Astrocyte of the hippocampus (primary cell): ENCODE data around the gene SMPDL3B.

Source experiments
- DNase-seq: peaks from one replicate; pipeline ENCODE4 v3.0.0; 2011; ENCODE audit warnings: low read depth, low spot score

The SMPDL3B gene, protein sequence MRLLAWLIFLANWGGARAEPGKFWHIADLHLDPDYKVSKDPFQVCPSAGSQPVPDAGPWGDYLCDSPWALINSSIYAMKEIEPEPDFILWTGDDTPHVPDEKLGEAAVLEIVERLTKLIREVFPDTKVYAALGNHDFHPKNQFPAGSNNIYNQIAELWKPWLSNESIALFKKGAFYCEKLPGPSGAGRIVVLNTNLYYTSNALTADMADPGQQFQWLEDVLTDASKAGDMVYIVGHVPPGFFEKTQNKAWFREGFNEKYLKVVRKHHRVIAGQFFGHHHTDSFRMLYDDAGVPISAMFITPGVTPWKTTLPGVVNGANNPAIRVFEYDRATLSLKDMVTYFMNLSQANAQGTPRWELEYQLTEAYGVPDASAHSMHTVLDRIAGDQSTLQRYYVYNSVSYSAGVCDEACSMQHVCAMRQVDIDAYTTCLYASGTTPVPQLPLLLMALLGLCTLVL

DNA sequence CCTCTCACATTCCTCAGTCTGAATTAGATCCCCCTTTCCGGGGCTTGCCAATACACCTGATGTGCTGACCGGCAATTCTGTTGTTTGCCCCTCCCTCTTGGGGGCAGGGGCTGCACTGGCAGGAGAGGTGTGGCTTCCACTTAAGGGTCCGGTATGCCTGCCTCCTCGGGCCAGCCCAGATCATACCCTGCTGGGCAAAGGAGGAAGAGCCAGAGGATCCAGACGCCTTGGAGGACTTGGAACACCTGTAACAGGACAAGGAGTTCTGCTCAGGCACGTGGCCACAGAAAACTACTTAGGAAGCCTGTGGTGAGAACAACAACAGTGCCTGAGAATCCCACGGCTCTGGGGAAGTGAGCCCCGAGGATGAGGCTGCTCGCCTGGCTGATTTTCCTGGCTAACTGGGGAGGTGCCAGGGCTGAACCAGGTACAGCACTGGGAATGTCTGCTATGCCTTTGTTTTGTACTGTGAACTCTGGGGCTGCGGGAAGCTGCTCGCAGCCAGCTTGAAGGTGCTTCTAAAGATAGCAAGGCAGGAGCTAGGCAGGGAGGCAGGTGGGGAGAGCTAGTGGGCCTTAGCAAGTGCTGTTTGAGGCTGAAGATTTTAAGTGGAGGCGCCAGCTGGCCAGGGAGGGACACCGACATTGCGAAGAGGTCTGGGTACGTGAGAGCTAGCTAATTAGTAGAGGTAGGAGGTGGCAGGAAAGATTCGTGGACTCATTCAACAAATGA is at the start of gene SMPDL3B:
Gene SMPDL3B (plus strand): TSS at position 183 of the 732 bp plus-strand sequence. CDS start 184 bp downstream, at position 367.
- peak; percentile 50 for DNase-seq

DNA sequence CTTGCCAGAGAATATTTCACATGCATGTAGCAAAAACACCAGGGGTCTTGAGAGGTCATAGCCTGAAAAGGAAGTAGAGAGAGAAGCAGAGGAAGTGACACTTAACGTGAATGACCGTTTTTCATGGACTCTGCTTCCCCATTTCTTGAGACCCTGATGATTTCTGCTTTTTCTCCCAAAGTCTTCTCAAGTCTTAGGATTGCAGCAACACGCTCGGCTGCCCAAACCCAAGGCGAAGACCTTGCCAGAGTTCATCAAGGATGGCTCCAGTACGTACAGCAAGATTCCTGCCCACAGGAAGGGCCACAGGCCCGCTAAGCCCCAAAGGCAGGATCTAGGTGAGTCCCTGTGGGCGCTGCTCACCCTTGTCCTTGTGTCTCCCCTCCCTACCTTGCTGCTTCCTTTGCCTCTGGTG is 49.7 kb upstream of the SMPDL3B start:
- no peak for DNase-seq

DNA sequence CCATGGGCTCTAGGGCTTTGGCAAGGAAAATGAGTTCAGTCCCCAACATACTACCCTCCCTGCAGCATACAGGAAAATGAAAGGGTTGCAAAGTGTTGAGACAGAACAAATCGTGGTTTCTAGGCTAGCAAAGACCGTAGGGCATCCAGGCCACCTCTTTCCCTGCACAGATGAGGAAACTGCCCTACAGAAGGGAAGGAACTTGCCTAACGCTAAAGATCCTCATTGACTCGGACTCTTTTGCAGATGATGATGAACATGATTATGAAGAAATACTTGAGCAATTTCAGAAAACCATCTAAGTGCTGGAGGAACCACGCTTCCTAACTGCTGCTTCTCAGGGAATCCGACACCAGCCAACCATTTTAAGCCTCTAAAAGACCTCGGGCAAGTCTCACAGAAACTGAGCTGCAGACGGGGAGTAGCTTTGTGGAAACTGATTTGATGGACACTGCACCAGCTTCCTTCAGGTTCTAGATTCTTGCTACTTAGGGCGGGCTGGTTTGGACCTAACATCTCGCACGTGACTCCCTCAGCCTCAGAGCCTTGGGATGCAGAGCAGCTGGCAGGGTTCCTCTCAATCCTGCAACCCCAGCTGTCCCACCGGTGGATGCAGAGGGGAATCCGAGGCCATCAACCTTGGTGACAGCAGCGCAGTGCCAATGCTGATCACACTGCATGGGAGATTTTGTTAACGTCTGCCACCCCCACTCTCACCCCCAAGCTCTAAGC is 49.0 kb upstream of the SMPDL3B start:
- DNase-seq: no peak

DNA sequence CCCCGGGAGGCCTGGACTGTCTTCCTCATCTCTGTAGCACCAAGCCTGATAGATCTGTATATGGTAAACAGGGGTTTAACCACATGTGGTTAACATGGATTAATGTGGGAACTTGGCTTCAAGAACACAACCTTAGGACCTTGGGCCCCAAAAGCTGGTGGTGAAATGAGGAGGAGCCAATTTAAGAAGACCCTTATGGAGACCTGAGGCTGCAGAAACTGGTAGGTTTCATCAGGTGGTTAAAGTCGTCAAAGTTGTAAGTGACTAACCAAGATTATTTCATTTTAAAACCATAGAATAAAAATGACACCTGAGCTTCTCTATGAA is 48.5 kb upstream of the SMPDL3B start:
- no peak for DNase-seq

DNA sequence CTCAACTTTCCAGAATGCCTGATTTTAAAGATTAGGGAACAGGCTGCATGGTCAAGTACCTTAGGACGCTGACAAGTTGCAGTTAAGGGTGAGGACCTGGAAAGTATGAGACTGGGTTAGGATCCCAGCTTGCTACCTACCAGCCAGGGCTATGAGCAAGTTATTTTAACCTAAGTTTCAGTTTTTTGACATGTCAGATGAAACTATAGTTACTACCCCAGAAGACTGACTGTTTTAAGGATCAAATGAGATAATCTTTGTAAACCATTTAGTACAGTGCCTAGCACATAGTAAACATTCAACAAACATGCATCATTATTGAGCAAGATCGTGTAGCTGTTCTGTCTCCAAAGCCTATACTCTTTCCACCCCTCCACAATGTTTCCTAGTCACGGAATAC is 48.1 kb upstream of the SMPDL3B start:
- DNase-seq: no peak

DNA sequence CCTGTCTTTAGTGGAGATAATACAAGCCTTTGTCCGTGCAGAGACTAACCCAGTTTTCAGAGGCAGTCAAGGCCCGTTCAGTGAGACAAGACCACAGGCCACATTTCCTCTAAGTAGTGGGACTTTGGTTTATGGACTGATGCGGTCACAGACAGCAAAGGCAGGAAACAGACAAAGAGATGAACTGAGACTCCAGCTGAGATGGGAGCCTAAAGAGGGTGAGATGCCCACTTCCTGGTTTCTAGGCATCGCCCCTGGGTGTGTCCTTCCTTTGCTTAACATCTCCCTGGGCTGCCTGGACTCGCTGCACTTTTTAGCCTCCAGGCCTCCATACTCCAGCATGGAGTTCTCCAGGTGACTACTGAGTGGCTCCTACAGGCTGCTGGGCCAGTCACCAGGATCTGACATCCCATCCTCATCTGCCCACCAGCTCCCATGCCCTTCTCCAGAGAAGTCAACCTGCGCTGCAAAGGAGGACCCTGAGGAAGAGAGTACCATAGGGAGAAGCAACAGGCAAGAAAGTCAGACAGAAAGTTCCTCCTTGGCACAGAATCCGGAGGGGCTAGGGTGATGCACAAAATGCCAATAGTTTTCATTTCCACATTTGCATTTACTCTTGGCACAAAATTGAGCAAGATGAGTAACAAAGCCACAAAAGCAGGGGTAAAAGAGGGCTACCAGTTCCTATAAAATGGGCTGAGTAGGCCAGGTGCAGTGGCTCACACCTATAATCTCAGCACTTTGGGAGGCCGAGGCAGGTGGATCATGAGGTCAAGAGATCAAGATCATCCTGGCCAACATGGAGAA is 47.4 kb upstream of the SMPDL3B start:
- DNase-seq: no peak

DNA sequence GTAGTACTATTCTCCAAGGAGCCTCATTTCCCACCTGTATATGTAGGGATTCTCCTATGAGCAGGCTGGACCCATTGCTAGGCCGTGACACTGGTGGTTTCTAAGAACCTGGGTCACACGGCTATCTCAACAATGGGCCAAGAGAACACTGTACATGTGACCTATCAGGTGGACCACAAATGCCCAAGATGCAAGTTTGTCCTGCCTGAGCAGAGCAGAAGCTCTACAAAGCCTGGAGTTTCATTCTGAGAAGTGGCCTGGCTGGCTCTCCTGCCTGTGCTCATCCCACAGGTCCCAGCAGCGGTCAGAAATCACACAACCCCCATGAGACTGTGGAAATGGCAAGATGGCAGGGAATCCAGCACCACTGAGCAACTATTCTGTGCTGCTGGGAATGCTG is 45.3 kb upstream of the SMPDL3B start:
- DNase-seq: no peak

DNA sequence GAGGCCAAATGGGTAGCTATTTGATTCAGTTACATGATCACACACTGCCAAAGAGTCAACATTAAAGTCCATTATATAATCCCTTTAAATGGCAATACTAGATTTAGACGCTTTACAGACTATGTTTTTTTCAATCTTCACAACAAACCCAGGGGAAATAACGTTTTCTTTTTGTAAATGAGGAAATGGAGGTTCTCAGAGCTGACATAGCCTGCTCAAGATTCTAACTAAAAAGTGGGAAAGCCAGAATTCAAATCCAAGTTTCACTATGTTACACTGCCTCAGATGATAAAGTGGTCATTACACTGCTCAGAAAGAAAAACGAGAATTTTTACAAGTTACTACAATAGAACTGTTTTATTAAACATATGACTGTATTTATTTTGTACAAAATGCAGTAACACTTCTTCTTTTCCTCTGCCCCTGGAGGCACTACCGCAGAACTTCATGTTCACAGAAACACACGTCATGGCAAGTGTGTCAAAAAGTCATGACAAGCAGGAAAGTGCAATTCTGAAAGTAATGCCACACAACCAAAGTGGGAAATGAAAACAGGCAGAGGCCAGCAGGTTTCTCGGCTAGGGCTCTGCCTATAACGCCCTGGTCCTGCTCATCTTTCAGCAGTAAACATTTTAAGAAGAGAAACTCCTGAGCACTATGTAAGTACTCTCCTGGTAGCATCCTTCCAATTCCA is 43.5 kb upstream of the SMPDL3B start:
- no peak for DNase-seq

DNA sequence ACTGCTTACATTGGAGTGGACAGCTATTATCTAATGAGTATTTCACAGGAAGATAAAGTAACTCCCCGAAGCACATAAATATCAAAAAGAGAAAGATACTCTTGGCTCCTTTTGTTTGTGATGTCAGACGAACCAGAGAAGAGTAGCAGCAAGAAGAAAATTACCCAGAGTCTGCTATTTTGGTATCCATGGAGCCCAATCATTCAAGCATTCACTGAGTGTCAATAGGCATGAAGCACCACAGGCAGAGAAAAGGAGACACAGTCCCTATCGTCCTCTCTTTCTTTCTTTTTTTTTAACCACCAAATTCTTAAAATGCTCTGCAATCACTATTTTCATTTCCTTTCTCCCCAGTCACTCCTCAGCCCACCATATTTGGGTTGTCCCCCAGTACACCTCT is 40.3 kb upstream of the SMPDL3B start:
- no peak for DNase-seq

DNA sequence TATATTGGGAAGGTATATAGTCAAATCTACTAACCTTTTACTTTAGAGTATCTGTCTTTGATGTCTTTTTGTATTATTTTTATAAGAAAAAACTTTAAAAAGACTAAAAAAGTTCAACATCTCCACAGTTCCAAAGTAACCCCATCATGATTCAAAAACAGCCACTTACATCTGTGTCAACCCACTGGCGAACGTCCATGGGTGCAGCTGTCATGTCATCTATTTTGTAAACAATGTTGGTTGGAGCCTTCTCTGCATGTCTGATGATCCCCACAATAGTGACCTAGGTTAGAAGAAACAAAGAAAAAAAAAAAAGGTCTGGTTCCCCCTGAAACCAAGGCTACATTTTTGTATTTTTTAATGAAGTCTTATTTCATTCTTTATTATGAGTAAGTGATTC is 28.0 kb upstream of the SMPDL3B start:
- DNase-seq: no peak

DNA sequence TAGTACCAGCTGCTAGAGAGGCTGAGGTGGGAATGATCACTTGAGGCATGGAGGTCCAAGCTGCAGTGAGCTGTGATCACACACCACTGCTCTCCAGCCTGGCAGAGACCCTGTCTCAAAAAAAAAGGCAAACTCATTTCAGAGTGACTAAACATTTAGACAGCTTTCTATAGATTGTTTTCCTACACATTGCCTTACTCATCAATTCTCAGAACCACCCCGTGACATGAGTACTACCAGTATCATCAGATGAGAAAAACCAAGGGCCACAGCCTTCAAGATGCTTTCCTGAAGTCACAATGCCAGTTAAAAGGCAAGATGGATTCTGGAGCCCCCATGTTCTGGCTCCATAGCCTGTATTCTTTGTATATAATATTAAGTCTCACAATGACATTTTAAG is 22.4 kb upstream of the SMPDL3B start:
- DNase-seq: no peak

DNA sequence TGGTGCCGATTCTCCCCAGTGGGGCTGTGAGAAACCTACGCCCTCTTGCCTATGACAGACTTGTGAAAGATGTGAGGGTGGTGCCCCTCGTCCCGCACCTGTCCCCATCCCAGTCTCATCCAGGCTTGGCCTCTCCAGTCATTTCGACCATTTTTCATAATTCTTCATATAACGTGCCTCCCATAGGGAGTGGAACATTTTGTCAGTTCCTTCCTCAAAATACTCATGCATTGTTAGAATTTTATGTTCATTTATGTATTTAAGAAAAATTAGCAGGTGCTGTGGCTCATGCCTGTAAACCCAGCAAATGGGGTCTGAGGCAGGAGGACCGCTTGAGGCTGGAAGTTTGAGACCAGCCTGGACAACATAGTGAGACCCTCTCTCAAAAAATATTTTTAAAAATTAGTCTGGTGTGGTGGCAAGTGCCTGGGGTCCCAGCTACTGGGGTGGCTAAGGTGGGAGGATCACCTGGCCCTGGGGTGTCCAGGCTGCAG is 19.7 kb upstream of the SMPDL3B start:
- no peak for DNase-seq

DNA sequence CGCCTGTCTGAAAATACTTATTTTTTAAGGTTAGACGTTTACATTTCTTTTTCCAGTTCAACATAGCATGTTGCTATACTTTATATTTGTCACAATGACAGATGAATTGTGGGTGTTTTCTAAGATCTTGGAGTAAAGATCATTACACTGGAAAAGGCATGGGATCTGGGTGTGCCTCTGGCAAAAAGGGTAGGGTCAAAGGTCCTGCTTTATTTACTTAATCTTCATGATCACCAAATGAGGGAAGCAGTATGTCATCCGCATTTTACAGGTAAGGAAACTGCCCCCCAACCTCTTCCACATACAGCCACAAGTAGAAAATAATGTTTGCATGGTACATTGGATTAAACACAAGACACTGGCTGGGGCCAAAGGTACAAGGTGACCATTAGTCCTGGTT is 12.5 kb upstream of the SMPDL3B start:
- DNase-seq: no peak

DNA sequence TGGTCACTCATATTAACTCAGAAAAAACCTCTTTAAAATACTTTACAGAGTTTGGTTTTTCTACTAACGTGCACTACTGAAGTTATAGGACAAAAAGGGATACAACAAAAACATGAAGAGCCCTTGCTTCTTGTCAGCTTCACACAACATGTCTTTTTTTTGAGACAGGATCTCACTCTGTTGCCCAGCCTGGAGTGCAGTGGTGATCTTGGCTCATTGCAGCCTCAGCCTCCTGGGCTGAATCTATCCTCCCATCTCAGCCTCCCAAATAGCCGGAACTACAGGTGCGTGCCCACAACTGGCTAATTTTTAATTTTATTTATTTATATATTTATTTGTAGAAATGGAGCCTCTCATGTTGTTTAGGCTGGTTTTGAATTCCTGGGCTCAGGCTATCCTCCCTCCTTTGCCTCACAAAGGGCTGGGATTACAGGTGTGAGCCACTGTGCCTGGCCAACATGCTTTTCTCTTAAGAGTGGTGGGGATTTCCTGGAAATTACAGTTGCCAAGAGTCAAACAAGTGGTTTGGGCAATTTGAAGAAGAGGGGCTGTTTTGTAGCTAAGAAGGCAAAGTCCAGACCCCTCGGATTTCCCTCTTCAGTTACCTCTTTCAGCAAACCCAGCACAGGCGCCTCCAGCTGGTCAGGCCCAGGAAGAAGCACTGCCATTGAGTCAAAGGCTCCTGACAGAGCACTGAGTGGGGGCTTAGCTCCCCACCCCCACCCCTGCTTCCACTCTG is 6.4 kb upstream of the SMPDL3B start:
- DNase-seq: peak; percentile 24

DNA sequence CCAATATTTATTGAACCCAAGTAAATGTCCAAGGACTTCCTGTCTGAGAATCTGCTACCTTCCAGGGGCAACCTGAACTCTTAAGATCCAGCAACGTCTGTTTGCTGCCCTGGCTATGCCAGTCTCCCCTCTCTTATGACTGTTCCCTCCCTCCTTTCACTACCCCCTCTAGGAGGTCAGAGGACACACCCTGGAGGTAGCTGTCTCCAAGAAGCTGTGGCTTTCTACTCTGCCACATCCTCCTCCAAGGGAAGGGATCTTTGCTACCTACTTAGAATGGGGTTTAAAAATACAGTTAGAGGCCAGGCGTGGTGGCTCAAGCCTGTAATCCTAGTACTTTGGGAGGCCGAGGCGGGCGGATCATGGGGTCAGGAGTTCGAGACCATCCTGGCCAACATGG is 3.6 kb upstream of the SMPDL3B start:
- DNase-seq: no peak

DNA sequence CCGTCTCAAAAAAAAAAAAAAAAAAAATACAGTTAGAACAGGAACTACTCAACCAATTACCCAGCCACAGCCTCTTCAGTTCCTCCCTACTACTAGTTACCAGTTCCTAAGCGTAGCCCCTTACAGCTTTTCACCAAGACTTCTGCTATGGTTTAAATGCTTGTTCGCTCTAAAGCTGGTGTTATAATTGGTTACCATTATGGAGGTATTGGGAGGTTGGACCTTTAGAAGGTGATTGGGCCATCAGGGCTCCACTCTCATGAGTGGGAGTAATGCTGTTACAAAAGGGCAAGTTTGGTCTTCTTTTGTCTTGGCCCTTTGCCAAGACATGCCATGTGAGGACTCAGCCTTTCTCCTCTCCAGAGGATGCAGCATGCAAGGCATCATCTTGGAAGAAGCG is 3.0 kb upstream of the SMPDL3B start:
- DNase-seq: no peak

DNA sequence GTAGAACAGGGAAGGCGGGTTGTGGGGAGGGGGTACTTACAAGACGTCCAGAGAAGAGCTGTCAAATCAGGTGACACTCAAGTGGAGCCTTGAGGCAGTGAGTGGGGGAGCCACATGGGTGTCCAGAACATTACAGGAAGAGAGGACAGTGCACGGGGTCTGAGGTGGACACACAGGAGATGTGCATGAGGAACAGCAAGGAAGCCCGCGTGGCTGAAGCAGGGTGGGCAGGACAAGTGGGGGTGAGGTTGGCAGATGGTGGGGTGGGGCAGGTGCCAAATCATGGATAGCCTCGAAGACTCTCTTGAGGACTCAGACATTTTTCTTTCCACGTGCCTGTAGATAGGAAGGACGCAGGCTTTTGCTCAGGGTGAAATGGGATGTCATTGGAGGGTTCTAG is 921 bp downstream of the SMPDL3B start:
- no peak for DNase-seq

DNA sequence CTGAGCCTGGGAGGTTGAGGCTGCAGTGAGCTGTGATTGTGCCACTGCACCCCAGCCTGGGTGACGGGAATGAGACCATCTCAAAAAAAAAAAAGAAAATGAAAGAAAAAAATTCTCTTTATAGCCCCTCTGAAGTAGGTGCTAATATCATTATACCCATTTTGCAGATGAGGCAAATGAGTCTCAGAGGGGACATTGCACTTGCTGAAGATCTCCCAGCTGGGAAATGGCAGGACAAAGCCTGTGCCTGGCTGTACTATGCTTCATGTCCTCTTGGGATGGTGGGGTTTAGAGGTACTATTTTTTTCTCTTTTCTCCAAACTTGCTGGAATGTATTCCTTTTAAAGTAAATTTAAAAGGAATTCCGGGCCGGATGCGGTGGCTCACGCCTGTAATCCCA is 1.6 kb downstream of the SMPDL3B start:
- DNase-seq: no peak

DNA sequence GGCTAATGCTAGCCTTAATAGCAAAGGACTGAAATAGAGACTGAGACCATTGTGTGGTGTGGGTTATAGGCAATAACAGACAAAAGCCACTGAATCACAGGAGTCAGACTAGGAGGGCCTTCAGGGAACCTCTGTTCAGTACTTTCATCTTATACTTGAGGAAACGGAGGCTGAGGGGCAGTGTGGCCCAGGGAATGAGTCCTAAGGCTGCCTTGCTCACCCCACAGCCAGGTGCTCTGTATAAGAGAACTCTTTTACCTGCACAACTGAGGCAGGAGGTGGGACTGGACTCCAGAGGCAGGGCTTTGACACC is 2.7 kb downstream of the SMPDL3B start:
- DNase-seq: no peak

DNA sequence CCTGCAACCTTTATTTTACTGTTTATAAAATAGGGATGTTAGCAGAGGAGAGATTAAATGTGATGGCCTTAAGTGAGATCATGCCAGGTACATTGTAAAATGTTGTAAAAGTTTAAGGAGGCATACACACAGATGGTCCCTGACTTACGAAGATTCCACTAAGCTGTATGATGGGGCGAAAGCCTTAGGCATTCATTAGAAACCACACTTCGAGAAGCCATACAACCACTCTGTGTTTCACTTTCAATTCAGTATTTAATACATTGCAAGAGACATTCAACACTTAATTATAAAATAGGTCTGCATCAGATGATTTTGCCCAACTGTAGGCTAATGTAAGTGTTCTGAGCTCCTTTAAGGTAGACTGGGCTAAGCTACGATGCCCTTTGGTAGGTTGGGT is 3.7 kb downstream of the SMPDL3B start:
- DNase-seq: no peak
